Measurements from ENCODE around the gene PSMD14.

The PSMD14 gene

GRCh38 chr2:161371869-161372268 lies 63.6 kb downstream of the PSMD14 start:
- Histone ChIP-seq H3K27ac (no peak overlapping the region), H3K36me3 (peaks cover 18% of the 10 kb centered on the region), H3K27me3 (no peaks in the 10 kb centered on the region), H3K9me3 (no peaks in the 10 kb centered on the region), H3K4me3 (ENCODE audit: low read depth in 1 of 2, low read length in 1 of 2) (no peak overlapping the region), H3K4me1 (ENCODE audit: control insufficient read depth in 1 of 2, insufficient read depth in 1 of 2, low read depth in 1 of 2, low read length in 1 of 2) (no peaks in the 10 kb centered on the region)
- no peak for TF ChIP-seq CTCF (IDR thresholded peaks at IDR 0.05)

GRCh38 chr2:161373942-161374341 lies 65.7 kb downstream of the PSMD14 start:
- H3K9me3 ChIP-seq, result no peaks in the 10 kb centered on the region
- H3K4me3 ChIP-seq (ENCODE audit: low read depth in 1 of 2, low read length in 1 of 2), result no peak overlapping the region
- H3K27ac ChIP-seq, result no peak overlapping the region
- peaks cover 11% of the 10 kb centered on the region for H3K36me3 ChIP-seq
- no peaks in the 10 kb centered on the region for H3K4me1 ChIP-seq (ENCODE audit: control insufficient read depth in 1 of 2, insufficient read depth in 1 of 2, low read depth in 1 of 2, low read length in 1 of 2)
- no peak for TF ChIP-seq CTCF (IDR thresholded peaks at IDR 0.05)
- H3K27me3 ChIP-seq, result no peaks in the 10 kb centered on the region

GRCh38 chr2:161374446-161374845 lies 66.2 kb downstream of the PSMD14 start:
- H3K36me3 ChIP-seq, result peaks cover 11% of the 10 kb centered on the region
- H3K9me3 ChIP-seq, result no peaks in the 10 kb centered on the region
- H3K27ac ChIP-seq, result no peak overlapping the region

GRCh38 chr2:161379740-161380139 lies 71.5 kb downstream of the PSMD14 start:
- Histone ChIP-seq H3K4me1 (ENCODE audit: control insufficient read depth in 1 of 2, insufficient read depth in 1 of 2, low read depth in 1 of 2, low read length in 1 of 2) (no peaks in the 10 kb centered on the region), H3K9me3 (no peaks in the 10 kb centered on the region), H3K36me3 (no peaks in the 10 kb centered on the region), H3K27ac (no peak overlapping the region), H3K4me3 (ENCODE audit: low read depth in 1 of 2, low read length in 1 of 2) (no peak overlapping the region), H3K27me3 (no peaks in the 10 kb centered on the region)
- TF ChIP-seq CTCF (IDR thresholded peaks at IDR 0.05), result no peak

More at GRCh38 chr2:161374446-161374845, 66.2 kb downstream of the PSMD14 start:
- Histone ChIP-seq H3K4me1 (ENCODE audit: control insufficient read depth in 1 of 2, insufficient read depth in 1 of 2, low read depth in 1 of 2, low read length in 1 of 2) (no peaks in the 10 kb centered on the region), H3K27me3 (no peaks in the 10 kb centered on the region), H3K4me3 (ENCODE audit: low read depth in 1 of 2, low read length in 1 of 2) (no peak overlapping the region)
- no peak for TF ChIP-seq CTCF (IDR thresholded peaks at IDR 0.05)

GRCh38 chr2:161381546-161381945 lies 73.3 kb downstream of the PSMD14 start:
- no peak for TF ChIP-seq CTCF (IDR thresholded peaks at IDR 0.05)

GRCh38 chr2:161382747-161383146 lies 74.5 kb downstream of the PSMD14 start:
- no peaks in the 10 kb centered on the region for H3K4me1 ChIP-seq (ENCODE audit: control insufficient read depth in 1 of 2, insufficient read depth in 1 of 2, low read depth in 1 of 2, low read length in 1 of 2)
- no peak overlapping the region for H3K27ac ChIP-seq
- no peak for TF ChIP-seq CTCF (IDR thresholded peaks at IDR 0.05)
- no peak overlapping the region for H3K4me3 ChIP-seq (ENCODE audit: low read depth in 1 of 2, low read length in 1 of 2)
- no peaks in the 10 kb centered on the region for H3K9me3 ChIP-seq
- H3K36me3 ChIP-seq, result peaks cover 5% of the 10 kb centered on the region
- no peaks in the 10 kb centered on the region for H3K27me3 ChIP-seq

More at GRCh38 chr2:161381546-161381945, 73.3 kb downstream of the PSMD14 start:
- no peak overlapping the region for H3K27ac ChIP-seq
- no peaks in the 10 kb centered on the region for H3K9me3 ChIP-seq
- H3K27me3 ChIP-seq, result no peaks in the 10 kb centered on the region
- H3K4me1 ChIP-seq (ENCODE audit: control insufficient read depth in 1 of 2, insufficient read depth in 1 of 2, low read depth in 1 of 2, low read length in 1 of 2), result no peaks in the 10 kb centered on the region
- H3K36me3 ChIP-seq, result peaks cover 5% of the 10 kb centered on the region
- no peak overlapping the region for H3K4me3 ChIP-seq (ENCODE audit: low read depth in 1 of 2, low read length in 1 of 2)
